K562 (cell line): ENCODE results near the gene CAMK2G. TPM values are rescaled to one million over a fixed set of nuclear protein-coding genes. Genes with fewer than 3 reads are reported as not detected.

Experiments
- ATAC-seq: fragments of 200-7000 bp; cut with Tn5 transposase; 3 replicates; pipeline ENCODE4 v1.9.1; 2020; ENCODE audit warnings: moderate library complexity
- BruUV-seq: library from RNA; stranded (reverse); fragments of 400-500 nt; replicated peaks from 2 replicates; lab custom pipeline; 2021; lab: Mats Ljungman, UMichigan
- CTCF ChIA-PET: fragments of 300-600 bp; formaldehyde crosslinking; extraction: SDS; loops from one replicate; lab custom pipeline; 2021; ENCODE audit warnings: low intra/inter-chr PET ratio; lab: Yijun Ruan, JAX
- POLR2A ChIA-PET: fragments of 300-600, 350-650 bp; sonication (Branson Sonifier 250); formaldehyde crosslinking; extraction: SDS; loops from one replicate; lab custom pipeline; 2021; ENCODE audit warnings: antibody characterized with exemption, inconsistent platforms; lab: Yijun Ruan, JAX
- DNase-seq, 4 experiments: peaks; one replicate each; pipeline versions ENCODE4 v3.0.0 to v3.0.0-alpha.2; 2011 to 2018; ENCODE audit warnings: low spot score in 3 of 4, mixed read lengths in 3 of 4; ENCODE audit errors: extremely low read depth in 1 of 4
- FAIRE-seq: peaks from 2 replicates; lab custom pipeline; 2011; peaks lifted over from hg19 to GRCh38; lab: Jason Lieb, UNC
- H2AFZ ChIP-seq: 2 replicates; pipeline ENCODE4 v1.6.0; 2011; ENCODE audit warnings: low read depth, low read length, control low read depth, inconsistent platforms
- H3K27ac ChIP-seq: fragments of 200-600 bp; 3 replicates; pipeline ENCODE4 v1.8.0; 2011; ENCODE audit warnings: low read depth, mild to moderate bottlenecking, control low read depth, inconsistent platforms, low read length, moderate library complexity, mixed read lengths; ENCODE audit errors: extremely low read depth
- H3K27me3 ChIP-seq, 2 experiments: fragments of 300-600 bp in 1 of 2; 2 replicates in 1 of 2; 3 replicates in 1 of 2; pipeline versions ENCODE4 v1.6.0 to v1.8.0; 2011; ENCODE audit warnings: inconsistent platforms in 2 of 2, low read length in 2 of 2, mild to moderate bottlenecking in 1 of 2, mixed read lengths in 1 of 2, moderate library complexity in 1 of 2; ENCODE audit not compliant: control insufficient read depth in 2 of 2, insufficient read depth in 2 of 2
- H3K36me3 ChIP-seq: fragments of 300-600 bp; 3 replicates; pipeline ENCODE4 v1.8.0; 2011; ENCODE audit warnings: mild to moderate bottlenecking, low read length, inconsistent platforms; ENCODE audit not compliant: control insufficient read depth, insufficient read depth
- H3K4me1 ChIP-seq, 2 experiments: fragments of 200-600 bp in 1 of 2; replicated peaks in 1 of 2; 2 replicates in 1 of 2; 3 replicates in 1 of 2; pipeline versions ENCODE4 v1.5.1 to v1.8.0; 2011; ENCODE audit warnings: inconsistent platforms in 2 of 2, low read length in 2 of 2, mild to moderate bottlenecking in 1 of 2, mixed read lengths in 1 of 2, moderate library complexity in 1 of 2; ENCODE audit not compliant: control insufficient read depth in 2 of 2, insufficient read depth in 2 of 2
- H3K4me2 ChIP-seq: 2 replicates; pipeline ENCODE4 v1.6.1; 2011; ENCODE audit warnings: low read length, control low read depth, inconsistent platforms, mixed read lengths; ENCODE audit not compliant: insufficient read depth
- H3K4me3 ChIP-seq: fragments of 200-600 bp; sonication (generic), shearing (Covaris generic); 2 replicates; pipeline ENCODE4 v1.5.1; 2016; ENCODE audit warnings: control low read depth, inconsistent platforms
- H3K79me2 ChIP-seq: fragments of 200-600 bp; 3 replicates; pipeline ENCODE4 v1.8.0; 2011; ENCODE audit warnings: low read length, inconsistent platforms; ENCODE audit not compliant: control insufficient read depth, insufficient read depth
- H3K9ac ChIP-seq, 2 experiments: 2 replicates each; pipeline versions ENCODE4 v1.6.0 to v1.6.1; 2011; ENCODE audit warnings: low read depth in 2 of 2, low read length in 2 of 2, control low read depth in 1 of 2, inconsistent platforms in 1 of 2, mild to moderate bottlenecking in 1 of 2, mixed read lengths in 1 of 2; ENCODE audit not compliant: insufficient read depth in 1 of 2
- H3K9me1 ChIP-seq: one replicate; pipeline ENCODE4 v1.6.0; 2011; ENCODE audit warnings: inconsistent platforms, mild to moderate bottlenecking, low read length, moderate library complexity; ENCODE audit not compliant: control insufficient read depth, insufficient read depth
- H3K9me3 ChIP-seq: replicated peaks from 2 replicates; pipeline ENCODE4 v1.5.1; 2011; ENCODE audit warnings: low read depth, low read length, inconsistent platforms; ENCODE audit not compliant: control insufficient read depth, insufficient read depth
- H4K20me1 ChIP-seq: replicated peaks from 2 replicates; pipeline ENCODE4 v1.6.1; 2011; ENCODE audit warnings: low read length, inconsistent platforms, mixed read lengths; ENCODE audit not compliant: control insufficient read depth, insufficient read depth
- GTF2F1 ChIP-seq: IDR thresholded peaks from 2 replicates; pipeline ENCODE4 v1.6.1; 2011; ENCODE audit warnings: low read depth, low read length, improper control_type of control experiment
- NFATC3 ChIP-seq: fragments of 450-650 bp; IDR thresholded peaks from 2 replicates; pipeline ENCODE4 v1.6.1; 2017; ENCODE audit warnings: mild to moderate bottlenecking
- RBM39 ChIP-seq: fragments of 200-400 bp; formaldehyde crosslinking; optimal IDR thresholded peaks from 2 replicates; pipeline ENCODE3; 2018; ENCODE audit warnings: low read depth, low read length
- SRF ChIP-seq, 2 experiments: fragments of 250-450, 450-650 bp in 1 of 2; sonication (Bioruptor Pico) in 1 of 2; sonication (generic) in 1 of 2; formaldehyde crosslinking; IDR thresholded peaks; 2 replicates each; pipeline versions ENCODE4 v1.5.0 to v1.5.1; 2020 to 2022; ENCODE audit warnings: mild to moderate bottlenecking in 1 of 2, missing genetic modification reagents in 1 of 2
- STAT6 ChIP-seq: sonication (generic); formaldehyde crosslinking; IDR thresholded peaks from 2 replicates; pipeline ENCODE4 v1.8.1; 2023; ENCODE audit warnings: mild to moderate bottlenecking, missing genetic modification reagents
- WGBS: fragments of 100-300 bp; shearing (Covaris generic); methylation state at CpG from one replicate; pipeline ENCODE4 v1.1.6; 2016; ENCODE audit warnings: low coverage, mixed read lengths; ENCODE audit not compliant: insufficient coverage; ENCODE audit errors: missing lambda C conversion rate; 5-methylcytosine and 5-hydroxymethylcytosine counted together
- in situ Hi-C: fragments of 300-500 bp; cut with MboI; formaldehyde crosslinking; loops from 4 replicates; pipeline ENCODE4 v1.15.0; 2018; ENCODE audit warnings: inconsistent platforms, mixed read lengths
- intact Hi-C: fragments of 100-400 bp; cut with micrococcal nuclease; formaldehyde crosslinking; loops from 2 replicates; pipeline ENCODE4 v1.14.2; 2022
- polyA plus RNA-seq, 8 experiments: library from polyadenylated mRNA; depleted of rRNA in 4 of 8; stranded (reverse) in 5 of 8; unstranded in 3 of 8; fragments of >200 nt; fragmentation: Nextera tagmentation in 2 of 8; fragmentation: Illumina TruSeq in 1 of 8; extraction: Ambion mirVana in 2 of 8; extraction: Trizol in 1 of 8; gene quantifications; 2 replicates each; pipeline versions ENCODE4 v1.2.1 to v1.2.3, GENCODE V29; 2011 to 2014; ENCODE audit warnings: inconsistent platforms in 1 of 8, missing spikeins in 1 of 8
- total RNA-seq, 7 experiments: library from RNA; depleted of rRNA in 6 of 7; stranded (reverse); fragments of >200 nt in 6 of 7; fragmentation: Illumina TruSeq in 2 of 7; extraction: Trizol in 2 of 7; gene quantifications; 2 replicates each; pipeline versions ENCODE4 v1.2.1 to v1.2.3, GENCODE V29; 2011 to 2021; ENCODE audit warnings: low replicate concordance in 1 of 7

The CAMK2G gene
- total and polyA plus RNA-seq, 9 of the 15 experiments (the other 6 are each of a cell fraction or from before 2014, with no cell fraction given), result 9.0 to 37.9 (median 32.6) TPM

GRCh38 chr10:73922007-73922863 lies 47.9 kb upstream of the CAMK2G start:
- Histone ChIP-seq H3K4me2 (no peak overlapping the region), H2AFZ (no peak overlapping the region), H3K4me1 (peaks cover 16 to 19% of the 10 kb centered on the region in 2 experiments), H3K27me3 (no peaks in the 10 kb centered on the region), H4K20me1 (no peaks in the 10 kb centered on the region), H3K36me3 (no peaks in the 10 kb centered on the region), H3K27ac (no peak overlapping the region), H3K79me2 (no peaks in the 10 kb centered on the region), H3K9me1 (no peaks in the 10 kb centered on the region), H3K4me3 (no peak overlapping the region), H3K9ac (no peak overlapping the region), H3K9me3 (no peaks in the 10 kb centered on the region; the same call in 1 of the 2 replicates)
- CTCF ChIA-PET, result no interaction called here
- intact Hi-C loops, result no loop called here
- ATAC-seq (no peak), DNase-seq (no peak), FAIRE-seq (peak; percentile 6)
- in situ Hi-C loops, result no loop called here
- BruUV-seq, result no TSS peak
- whole genome bisulfite sequencing, result 56% methylated on average over 6 of the region's 6 CpGs
- no peak for TF ChIP-seq RBM39
- TF ChIP-seq SRF (CRISPR knock-in tag; IDR thresholded peaks at IDR 0.05), result no peak
- TF ChIP-seq GTF2F1, result no peak
- TF ChIP-seq NFATC3, result no peak
- TF ChIP-seq STAT6 (CRISPR knock-in tag), result no peak
- POLR2A ChIA-PET, result interaction anchor here (0.6 to 1.1 kb wide), 2 partner anchors 19 to 27 kb away, joined by 3 read pairs; no protein-coding TSS in a partner anchor
